ENCODE measurements around the gene ARV1.
A peak's percentile ranks its signal among the peaks of the same experiment; 100 is the strongest.
"Not testable (repeated sequence)": the region's sequence is repeated elsewhere in the genome, so short reads cannot be mapped to it uniquely, and the experiment has no call there.

ARV1 gene

DNA sequence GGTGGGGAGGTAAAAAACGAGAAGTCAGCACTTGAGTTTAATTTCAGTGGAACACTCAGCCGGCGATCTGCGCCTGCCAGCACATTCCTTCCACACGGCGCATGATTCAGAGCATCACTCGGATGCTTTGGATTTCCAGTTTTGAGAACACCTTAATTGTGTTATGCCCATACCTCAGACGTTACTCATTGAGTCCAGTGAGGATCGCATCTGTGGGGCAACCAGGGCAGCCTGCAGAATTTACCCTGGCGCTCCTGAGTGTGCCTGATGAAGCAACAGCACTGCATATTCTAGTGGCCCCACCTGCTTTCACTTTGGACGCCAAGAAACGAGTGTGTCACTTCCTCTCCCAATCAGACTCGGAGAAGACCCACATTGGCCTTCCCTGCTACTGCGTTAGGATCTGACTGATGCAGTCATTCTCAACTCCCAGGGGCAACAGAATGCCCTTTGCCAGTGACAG lies 41.3 kb downstream of the ARV1 start:
- DNase-seq, result no peak

GRCh38 chr1:231020816-231021215 lies 41.9 kb downstream of the ARV1 start:
- DNase-seq, result no peak

DNA sequence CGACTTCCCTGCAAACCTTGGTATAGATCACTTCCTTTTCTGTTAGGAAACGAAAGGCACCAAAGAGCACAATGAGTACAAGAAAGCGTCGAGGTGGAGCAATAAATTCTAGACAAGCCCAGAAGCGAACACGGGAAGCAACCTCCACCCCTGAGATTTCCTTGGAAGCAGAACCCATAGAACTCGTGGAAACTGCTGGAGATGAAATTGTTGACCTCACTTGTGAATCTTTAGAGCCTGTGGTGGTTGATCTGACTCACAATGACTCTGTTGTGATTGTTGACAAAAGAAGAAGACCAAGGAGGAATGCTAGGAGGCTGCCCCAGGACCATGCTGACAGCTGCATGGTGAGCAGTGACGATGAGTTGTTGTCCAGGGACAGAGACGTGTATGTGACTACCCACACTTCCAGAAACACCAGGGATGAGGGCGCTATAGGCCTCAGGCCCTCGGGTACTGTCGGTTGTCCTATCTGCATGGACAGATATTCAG lies 42.7 kb downstream of the ARV1 start:
- peak; percentile 20 for DNase-seq

DNA sequence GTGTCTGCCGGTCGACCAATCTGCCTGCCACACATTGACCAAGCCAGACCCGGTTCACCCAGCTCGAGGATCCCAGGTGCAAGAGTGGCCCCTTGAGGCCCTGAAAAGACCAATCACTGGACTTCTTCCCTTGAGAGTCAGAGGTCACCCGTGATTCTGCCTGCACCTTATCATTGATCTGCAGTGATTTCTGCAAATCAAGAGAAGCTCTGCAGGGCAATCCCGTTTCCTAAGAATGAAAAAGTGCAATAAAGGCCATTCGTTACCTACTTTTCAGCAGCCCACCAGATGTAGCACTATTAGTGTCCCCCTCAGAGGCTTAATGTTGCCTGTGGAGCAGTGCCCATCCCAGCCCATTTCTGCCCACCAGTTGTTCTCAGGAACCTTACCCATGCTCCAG lies 43.6 kb downstream of the ARV1 start:
- DNase-seq, result not testable (repeated sequence)

DNA sequence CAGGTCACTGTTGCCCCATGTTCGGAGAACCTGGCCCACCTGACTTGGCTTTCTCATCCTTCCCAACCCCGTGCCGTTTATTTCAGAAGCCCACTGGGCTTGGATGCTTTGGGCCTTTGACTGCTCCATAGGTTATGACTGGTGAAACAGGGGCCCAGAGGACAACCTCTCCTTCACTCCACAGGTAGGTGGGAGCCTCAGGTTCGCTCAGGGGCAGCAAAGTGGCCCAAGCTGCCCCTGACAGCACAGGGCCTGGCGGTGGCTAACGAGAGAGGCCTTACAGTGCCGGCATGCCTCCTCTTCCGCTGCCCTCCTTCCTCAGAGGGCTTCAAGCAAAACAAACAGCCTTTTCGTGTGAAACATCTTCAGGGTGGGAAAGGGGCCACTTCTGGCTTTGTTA lies 44.3 kb downstream of the ARV1 start:
- no peak for DNase-seq

- no peak for DNase-seq
Observed at GRCh38 chr1:231026576-231026975, 47.7 kb downstream of the ARV1 start.

DNA sequence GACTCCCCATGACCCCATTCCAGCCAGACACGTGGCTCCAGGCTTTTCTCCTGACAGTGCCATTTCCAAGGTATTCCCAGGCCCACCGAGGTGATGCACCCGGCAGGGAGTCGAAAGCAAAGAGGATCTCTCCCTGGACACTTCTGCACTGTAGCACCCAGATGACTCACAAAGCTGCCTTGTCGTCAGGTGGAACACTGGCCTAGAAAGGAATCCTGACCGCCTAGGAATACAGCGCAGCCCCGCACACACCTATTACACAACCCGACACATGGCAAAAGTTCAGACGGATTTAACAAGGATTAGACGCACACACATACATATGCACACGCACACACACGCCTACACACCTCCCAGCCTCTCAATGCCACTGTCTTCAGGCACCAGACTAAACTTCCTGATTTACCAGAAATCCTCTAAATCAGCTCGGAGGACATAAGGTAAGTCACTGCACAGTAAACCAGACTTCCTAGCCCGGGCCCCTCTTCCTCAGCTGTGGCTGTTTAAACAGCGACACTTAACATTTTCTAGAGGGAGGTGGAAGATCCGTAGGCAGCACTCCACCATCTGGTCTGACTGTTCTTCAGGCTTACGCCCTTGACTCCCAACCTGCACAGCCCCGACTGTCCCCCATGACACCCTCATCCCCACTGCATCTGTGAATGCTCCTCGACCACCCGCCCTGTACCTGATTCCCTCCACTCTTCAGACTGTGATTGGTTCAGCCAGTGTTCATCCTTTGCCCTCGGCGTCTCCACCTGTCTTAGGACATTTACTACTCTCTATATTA lies 48.4 kb downstream of the ARV1 start:
- DNase-seq, result no peak

- no peak for DNase-seq
Observed at GRCh38 chr1:231027971-231028370, 49.1 kb downstream of the ARV1 start.

DNA sequence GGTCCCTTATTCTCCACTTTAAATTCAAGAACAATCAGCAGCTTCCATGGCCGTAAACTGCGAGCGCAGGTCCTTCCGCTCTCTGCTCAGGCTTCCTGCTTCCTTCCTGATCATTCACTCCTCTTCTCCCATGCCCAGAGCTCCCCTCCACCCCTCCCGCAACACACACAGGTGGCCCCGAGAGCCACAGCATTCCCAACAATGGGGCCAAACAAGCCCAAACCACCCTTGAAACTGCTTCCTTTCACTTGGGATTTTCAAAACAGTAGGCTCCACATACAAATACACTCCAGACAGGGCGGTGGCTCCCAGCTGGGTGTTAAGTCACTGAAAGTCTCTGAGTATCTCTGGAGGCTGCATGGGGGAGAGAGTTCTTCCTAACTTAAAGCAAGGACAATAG lies 49.8 kb downstream of the ARV1 start:
- no peak for DNase-seq

DNA sequence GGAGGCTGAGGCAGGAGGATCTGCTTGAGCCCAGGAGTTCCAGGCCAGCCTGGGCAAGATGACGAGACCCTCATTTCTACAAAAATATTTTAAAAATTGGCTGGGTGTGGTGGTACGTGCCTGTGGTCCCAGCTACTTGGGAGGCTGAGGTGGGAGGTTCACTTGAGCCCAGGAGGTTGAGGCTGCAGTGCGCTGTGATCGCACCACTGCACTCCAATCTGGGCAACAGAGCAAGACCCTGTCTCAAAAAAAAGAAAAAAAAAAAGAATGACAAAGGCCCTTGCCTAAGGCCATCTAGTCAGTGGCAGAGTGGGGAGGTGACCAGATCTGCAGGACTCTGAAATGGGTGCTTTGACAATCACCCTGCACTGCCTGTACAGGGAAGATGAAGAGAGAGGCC lies 50.4 kb downstream of the ARV1 start:
- DNase-seq, result not testable (repeated sequence)

- no peak for DNase-seq
Observed at GRCh38 chr1:231029841-231030240, 50.9 kb downstream of the ARV1 start.

- no peak for DNase-seq
Observed at GRCh38 chr1:231032963-231033362, 54.1 kb downstream of the ARV1 start.

- no peak for DNase-seq
Observed at GRCh38 chr1:231035799-231036198, 56.9 kb downstream of the ARV1 start.

DNA sequence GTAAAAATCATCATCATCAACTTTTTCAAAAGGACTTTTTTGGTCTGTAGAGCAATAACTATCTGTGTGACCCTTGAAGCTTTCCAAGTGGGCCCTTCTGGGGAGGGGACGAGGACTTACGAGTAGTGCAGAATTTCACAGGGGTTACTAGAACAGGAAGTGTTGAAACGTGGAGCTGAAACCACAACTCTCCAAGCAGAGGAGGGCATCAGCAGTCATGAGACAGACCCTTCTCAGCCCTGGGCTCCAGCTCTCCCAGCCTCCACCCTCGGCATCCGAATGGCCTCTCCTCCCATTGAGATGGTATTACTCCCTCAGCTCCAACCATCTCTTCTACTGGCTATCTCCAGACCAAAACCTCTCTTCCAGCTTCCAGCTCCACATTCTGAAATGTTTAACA lies 57.5 kb downstream of the ARV1 start:
- DNase-seq, result no peak

DNA sequence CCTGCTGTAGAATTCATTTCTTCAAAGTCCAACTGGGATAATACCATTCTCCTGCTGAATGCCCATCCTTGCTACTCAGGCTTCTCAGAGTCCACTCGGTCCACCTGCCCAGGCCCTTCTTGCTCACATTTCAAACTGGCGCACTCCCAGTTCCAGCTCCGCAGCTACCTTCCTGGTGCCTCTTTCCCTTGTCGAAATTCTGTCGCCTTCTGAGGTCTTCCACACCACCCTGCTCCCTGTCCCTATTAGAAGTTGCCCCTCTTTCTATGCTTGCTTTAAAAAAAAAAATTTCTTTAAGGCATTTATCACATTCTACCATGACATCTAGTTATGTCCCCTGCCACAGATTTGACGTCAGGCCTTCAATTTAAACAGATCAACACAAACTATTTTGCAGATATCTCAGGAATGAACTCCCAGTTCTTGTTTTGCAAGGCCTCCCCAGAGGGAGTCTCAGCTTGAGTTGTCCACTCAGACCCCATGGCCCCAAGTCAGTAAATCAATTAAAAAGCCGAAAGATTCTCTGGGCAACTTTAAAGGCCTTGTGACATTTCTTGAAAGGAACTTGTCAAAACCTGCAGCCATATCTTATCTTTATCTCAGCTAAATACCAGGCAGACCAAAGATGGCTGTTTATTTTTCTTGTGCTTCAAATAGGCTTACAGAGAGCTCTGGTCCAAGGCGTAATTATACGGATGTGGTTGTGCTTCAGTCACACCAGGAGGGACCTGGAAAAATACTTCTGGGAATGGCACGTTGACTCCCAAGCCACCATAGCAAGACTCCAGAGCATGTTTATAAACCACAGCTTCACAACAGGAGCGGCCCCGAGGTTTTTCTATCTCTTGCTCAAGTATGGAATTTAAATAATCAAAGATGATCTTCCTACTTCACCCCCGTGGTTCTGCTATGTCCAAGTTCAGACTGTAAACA lies 59.0 kb downstream of the ARV1 start:
- DNase-seq, result no peak

DNA sequence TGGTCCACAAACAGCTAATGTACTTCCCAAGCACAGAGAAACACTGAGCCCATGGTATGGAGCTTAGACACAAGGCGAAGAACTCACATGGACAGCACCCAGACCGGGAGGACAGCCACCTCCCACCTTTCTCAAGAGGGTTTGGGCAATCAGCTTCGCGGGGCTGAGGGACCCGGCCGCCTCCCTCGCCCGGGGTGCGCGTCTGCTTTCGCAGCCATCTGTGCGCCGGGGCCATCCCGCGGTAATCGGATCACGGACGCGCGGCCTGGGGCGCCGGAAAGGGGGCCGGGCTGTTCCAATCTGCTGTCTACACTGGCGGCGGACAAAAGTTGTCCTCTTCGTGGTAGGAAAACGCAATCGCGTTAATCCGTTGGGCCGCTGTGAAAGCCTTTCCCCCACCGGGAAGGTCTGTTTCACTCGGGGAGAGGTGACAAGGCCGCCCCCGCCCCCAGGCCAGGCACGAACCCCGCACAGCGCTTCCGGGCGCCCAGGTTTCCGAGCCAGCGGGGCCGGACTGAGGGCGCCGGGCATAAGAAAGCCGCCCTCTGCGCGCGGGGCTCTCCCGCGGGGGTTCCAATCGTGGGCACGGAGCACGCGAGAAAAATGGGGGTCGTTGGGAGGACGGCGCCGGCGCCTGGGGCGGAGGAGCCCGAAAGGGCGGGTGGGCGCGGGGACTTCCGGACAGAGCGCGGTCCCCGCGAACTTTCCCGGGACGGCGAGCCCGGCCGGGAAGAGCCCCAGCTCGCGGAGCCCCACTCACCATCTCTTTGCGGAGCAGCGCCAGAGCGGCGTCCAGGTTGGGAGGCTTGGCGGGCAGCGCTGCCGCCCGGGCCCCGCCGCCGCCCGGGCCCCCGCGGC lies 60.5 kb downstream of the ARV1 start:
- DNase-seq, result peak; percentile 41

GRCh38 chr1:231040019-231040799 lies 61.3 kb downstream of the ARV1 start, which contains the start of gene FAM89A:
TSS of gene FAM89A (minus strand) at chr1:231040254. CDS start at chr1:231040211, 43 bp downstream.
- peak; percentile 50 for DNase-seq

DNA sequence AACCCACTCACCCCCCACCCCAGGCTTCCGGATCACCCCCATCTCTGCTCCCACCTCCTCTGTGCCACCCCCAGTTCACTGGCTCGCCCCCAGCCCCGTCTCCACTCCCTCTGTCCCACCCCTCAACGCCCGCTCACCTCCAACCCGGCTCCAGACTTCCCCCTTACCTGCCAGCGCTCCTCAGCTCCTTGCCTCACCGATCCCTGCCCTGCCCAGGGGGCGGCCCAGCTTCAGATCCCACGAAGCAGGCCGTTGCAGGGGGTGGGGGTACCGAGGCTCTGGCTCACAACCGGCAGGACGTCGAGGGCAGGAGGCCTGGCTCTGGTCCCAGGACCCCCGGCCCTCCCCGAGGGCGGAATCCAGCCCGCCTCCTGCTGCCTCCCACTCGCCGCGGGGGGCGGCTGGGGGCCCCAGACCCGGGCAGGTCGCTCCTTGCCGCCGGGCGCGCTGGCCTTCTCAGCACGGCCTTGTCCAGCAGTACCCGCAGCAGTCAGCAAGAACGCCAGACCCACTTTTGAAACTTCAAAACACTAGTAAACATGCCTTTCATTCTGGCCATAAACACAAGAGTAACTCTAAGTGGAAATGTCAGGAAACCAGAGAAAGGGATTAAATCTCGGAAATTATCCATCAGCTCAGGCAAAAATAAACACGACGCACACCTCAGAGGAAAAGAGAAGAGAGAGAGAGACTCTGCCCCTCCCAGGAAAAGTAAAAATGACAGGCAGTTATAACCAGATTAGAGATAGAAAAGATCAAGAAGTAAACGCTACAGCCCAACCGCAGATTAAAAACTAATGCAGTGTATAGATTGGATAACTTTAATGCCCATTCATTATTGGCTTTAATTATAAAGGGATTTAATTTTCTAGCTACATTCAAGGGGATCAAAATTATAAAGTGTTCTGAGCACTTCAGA lies 62.2 kb downstream of the ARV1 start:
- DNase-seq, result no peak

DNA sequence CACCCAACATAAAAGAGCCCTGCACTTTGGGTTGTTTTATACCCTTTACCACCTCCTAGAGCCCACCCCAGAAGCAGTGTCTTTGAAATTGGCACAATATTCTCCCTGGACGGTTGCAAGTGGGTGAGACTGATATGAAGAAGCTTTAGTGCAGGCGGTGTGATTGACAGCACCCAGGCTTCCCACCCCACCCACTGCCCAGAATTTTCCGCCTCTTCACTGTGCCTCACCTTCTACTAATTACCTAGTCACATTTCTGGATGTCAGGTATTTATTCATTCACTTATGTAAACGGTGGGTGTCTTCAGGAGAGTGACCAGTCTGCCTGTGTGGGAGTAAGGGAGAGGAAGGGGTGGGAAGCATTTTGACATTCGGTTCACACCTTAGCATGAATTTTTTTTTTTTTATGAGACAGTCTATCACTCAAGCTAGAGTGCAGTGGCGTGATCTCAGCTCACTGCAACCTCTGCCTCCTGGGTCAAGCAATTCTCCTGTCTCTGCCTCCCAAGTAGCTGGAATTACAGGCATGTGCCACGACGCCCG lies 62.9 kb downstream of the ARV1 start:
- no peak for DNase-seq

GRCh38 chr1:231044588-231044987 lies 65.7 kb downstream of the ARV1 start:
- no peak for DNase-seq
